Measurements from ENCODE around the gene OR9A2.
"Not testable (repeated sequence)": the region's sequence is repeated elsewhere in the genome, so short reads cannot be mapped to it uniquely, and the experiment has no call there.

The OR9A2 gene

DNA sequence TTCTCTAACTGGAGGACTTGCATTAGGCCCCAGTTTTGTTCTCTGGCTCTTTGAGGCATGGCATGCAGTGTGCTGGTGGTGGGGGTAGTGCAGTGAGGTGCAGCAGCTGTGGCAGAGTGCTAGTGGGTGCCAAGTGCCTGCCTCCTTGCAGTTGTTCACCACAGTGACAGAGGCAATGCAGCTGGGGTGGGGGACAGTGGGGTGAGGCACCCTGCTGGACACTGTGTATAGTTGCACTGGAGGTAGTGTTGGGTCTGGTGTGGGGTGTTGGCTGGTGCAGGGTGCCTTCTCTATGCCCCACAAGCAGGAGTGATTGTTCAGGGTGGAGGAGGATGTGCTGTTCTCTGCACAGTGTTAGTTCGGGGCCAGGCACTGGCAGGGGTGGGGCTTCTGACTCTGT, 43.1 kb downstream of the OR9A2 start:
- Mint-ChIP-seq H3K4me3 (no peak overlapping the region), H3K27ac (no peak overlapping the region), H3K27me3 (peaks cover 27% of the 10 kb centered on the region), H3K36me3 (no peaks in the 10 kb centered on the region), H3K9me3 (no peaks in the 10 kb centered on the region), H3K4me1 (no peaks in the 10 kb centered on the region)
- CTCF ChIA-PET, result no interaction called here
- DNase-seq, result no peak

DNA sequence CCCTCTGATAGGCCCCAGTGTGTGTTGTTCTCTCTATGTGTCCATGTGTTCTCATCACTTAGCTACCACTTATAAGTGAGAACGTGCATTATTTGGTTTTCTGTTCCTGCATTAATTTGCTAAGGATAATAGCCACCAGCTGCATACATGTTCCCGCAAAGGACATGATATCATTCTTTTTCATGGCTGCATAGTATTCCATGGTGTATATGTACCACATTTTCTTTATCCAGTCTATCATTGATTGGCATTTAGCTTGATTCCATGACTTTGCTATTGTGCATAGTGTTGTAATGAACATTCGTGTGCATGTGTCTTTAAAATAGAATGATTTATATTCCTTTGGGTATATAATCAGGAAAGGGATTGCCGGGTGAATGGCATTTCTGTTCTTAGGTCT, 48.5 kb downstream of the OR9A2 start:
- not testable (repeated sequence) for H3K4me3 Mint-ChIP-seq

More for the DNA sequence above, 48.5 kb downstream of the OR9A2 start:
- H3K9me3 Mint-ChIP-seq, H3K4me1 Mint-ChIP-seq, DNase-seq, H3K36me3 Mint-ChIP-seq, CTCF ChIA-PET, H3K27ac Mint-ChIP-seq: not testable (repeated sequence)
- H3K27me3 Mint-ChIP-seq, result peaks cover 32% of the 10 kb centered on the region

All from activated naive CD4-positive, alpha-beta T cell treated with anti-CD3 and anti-CD28 coated beads, Interleukin-2, amount 10 ng/mL, durations not matched to agents 7 days and 5 days (primary cell).